HFFc6 (cell line): Measurements from ENCODE around the gene ABCG2. TPM values are rescaled to one million over a fixed set of nuclear protein-coding genes. Genes with fewer than 3 reads are reported as not detected.

Experiments used
- DNase-seq: peaks from one replicate; pipeline ENCODE4 v3.0.0-alpha.2; 2018
- H3K27ac Mint-ChIP-seq: 2 replicates; pipeline ENCODE4 v1.8.0; 2020; ENCODE audit warnings: mild to moderate bottlenecking, mixed read lengths
- H3K27me3 Mint-ChIP-seq: 2 replicates; pipeline ENCODE4 v1.8.0; 2021; ENCODE audit warnings: mild to moderate bottlenecking, moderate library complexity, mixed read lengths; ENCODE audit not compliant: insufficient read depth
- H3K36me3 Mint-ChIP-seq: 2 replicates; pipeline ENCODE4 v1.8.0; 2021; ENCODE audit warnings: low read depth, mixed read lengths
- H3K4me1 Mint-ChIP-seq: 2 replicates; pipeline ENCODE4 v1.8.0; 2020; ENCODE audit warnings: low read depth, mixed read lengths
- H3K4me3 Mint-ChIP-seq: 2 replicates; pipeline ENCODE4 v1.8.0; 2020; ENCODE audit warnings: mild to moderate bottlenecking, moderate library complexity, mixed read lengths
- H3K9me3 Mint-ChIP-seq: 2 replicates; pipeline ENCODE4 v1.8.0; 2020; ENCODE audit warnings: mild to moderate bottlenecking, mixed read lengths
- total RNA-seq, 6 experiments: library from RNA; stranded (reverse); fragmentation: NEBNext Ultra II Directional; extraction: Animal tissue kit (Norgen Biotek cat#: 25700); gene quantifications; 2 replicates in 1 of 6; 3 replicates in 5 of 6; pipeline ENCODE4 v1.2.3, GENCODE V29; 2021
- TF ChIP-seq, protein P1 (sequence below): fragments of 200-600 bp; sonication (generic); IDR thresholded peaks from 2 replicates; pipeline ENCODE4 v1.5.0; 2021; ENCODE audit warnings: antibody characterized with exemption, mild to moderate bottlenecking

Gene ABCG2
- total RNA-seq, 6 experiments from 2014 or later: 0.10 to 0.33 (median 0.13) TPM

GRCh38 chr4:88179261-88179660 lies 20.8 kb upstream of the ABCG2 start:
- H3K36me3 Mint-ChIP-seq: 0 out of 2 replicates have a peak, but pooled peaks cover 10% of the 10 kb centered on the region
- peaks cover 13% of the 10 kb centered on the region for H3K4me1 Mint-ChIP-seq
- H3K27me3 Mint-ChIP-seq: peaks cover 7% of the 10 kb centered on the region
- no peak overlapping the region for H3K27ac Mint-ChIP-seq
- DNase-seq: no peak
- TF ChIP-seq, protein P1, sequence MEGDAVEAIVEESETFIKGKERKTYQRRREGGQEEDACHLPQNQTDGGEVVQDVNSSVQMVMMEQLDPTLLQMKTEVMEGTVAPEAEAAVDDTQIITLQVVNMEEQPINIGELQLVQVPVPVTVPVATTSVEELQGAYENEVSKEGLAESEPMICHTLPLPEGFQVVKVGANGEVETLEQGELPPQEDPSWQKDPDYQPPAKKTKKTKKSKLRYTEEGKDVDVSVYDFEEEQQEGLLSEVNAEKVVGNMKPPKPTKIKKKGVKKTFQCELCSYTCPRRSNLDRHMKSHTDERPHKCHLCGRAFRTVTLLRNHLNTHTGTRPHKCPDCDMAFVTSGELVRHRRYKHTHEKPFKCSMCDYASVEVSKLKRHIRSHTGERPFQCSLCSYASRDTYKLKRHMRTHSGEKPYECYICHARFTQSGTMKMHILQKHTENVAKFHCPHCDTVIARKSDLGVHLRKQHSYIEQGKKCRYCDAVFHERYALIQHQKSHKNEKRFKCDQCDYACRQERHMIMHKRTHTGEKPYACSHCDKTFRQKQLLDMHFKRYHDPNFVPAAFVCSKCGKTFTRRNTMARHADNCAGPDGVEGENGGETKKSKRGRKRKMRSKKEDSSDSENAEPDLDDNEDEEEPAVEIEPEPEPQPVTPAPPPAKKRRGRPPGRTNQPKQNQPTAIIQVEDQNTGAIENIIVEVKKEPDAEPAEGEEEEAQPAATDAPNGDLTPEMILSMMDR: no peak
- no peak overlapping the region for H3K4me3 Mint-ChIP-seq
- no peaks in the 10 kb centered on the region for H3K9me3 Mint-ChIP-seq

GRCh38 chr4:88178626-88179231 lies 20.3 kb upstream of the ABCG2 start:
- no peak for DNase-seq
- TF ChIP-seq, protein P1: no peak
- Mint-ChIP-seq H3K9me3 (no peaks in the 10 kb centered on the region), H3K27ac (peak overlapping the region; percentile 72), H3K27me3 (peaks cover 7% of the 10 kb centered on the region), H3K4me1 (peaks cover 13% of the 10 kb centered on the region), H3K4me3 (no peak overlapping the region), H3K36me3 (0 out of 2 replicates have a peak, but pooled peaks cover 10% of the 10 kb centered on the region)

DNA sequence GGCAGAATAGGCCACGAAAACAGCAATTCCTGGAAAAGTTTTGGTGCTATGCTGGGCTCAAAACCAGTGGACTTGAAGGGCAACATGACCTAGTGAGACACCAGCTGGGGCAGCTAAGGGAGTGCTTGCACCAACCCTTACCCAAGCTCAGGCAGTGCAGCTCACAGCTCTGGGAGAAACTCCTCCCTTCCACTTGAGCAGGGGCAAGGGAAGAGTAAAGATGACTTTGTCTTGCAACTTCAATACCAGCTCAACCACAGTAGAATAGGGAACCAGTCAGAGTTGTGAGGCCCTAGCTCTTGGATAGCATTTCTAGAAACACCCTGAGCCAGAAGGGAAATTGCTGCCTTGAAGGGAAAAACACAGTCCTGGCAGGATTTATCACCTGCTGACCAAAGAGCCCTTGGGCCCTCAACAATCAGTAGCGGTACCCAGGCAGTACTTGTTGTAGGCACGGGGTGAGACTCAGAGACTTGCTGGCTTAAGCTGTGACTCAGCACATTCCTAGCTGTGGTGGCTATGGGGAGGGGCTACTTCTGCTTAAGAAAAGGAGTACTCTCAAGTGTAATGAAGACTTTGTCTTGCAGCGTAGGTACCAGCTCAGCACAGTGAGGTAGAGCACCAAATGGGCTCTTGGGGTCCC lies 19.7 kb upstream of the ABCG2 start:
- DNase-seq: peak; percentile 74
- Mint-ChIP-seq H3K27me3 (peaks cover 7% of the 10 kb centered on the region), H3K4me1 (peaks cover 13% of the 10 kb centered on the region), H3K36me3 (0 out of 2 replicates have a peak, but pooled peaks cover 10% of the 10 kb centered on the region), H3K9me3 (no peaks in the 10 kb centered on the region), H3K27ac (peak overlapping the region; percentile 72), H3K4me3 (no peak overlapping the region)
- TF ChIP-seq, protein P1: no peak

GRCh38 chr4:88172987-88173386 lies 14.5 kb upstream of the ABCG2 start:
- peaks cover 6% of the 10 kb centered on the region for H3K4me1 Mint-ChIP-seq
- peaks cover 5% of the 10 kb centered on the region for H3K27me3 Mint-ChIP-seq
- H3K36me3 Mint-ChIP-seq: no peaks in the 10 kb centered on the region
- H3K9me3 Mint-ChIP-seq: no peaks in the 10 kb centered on the region
- TF ChIP-seq, protein P1: no peak
- no peak overlapping the region for H3K27ac Mint-ChIP-seq
- DNase-seq: no peak
- H3K4me3 Mint-ChIP-seq: no peak overlapping the region

- no peak for DNase-seq
- Mint-ChIP-seq H3K4me3 (no peak overlapping the region), H3K4me1 (no peaks in the 10 kb centered on the region), H3K36me3 (no peaks in the 10 kb centered on the region), H3K27me3 (peaks cover 5% of the 10 kb centered on the region), H3K27ac (no peak overlapping the region), H3K9me3 (no peaks in the 10 kb centered on the region)
- TF ChIP-seq, protein P1: no peak
Observed at GRCh38 chr4:88171206-88171605, 12.8 kb upstream of the ABCG2 start.
